Measurements from ENCODE around the gene COX6B2.
A peak's percentile ranks its signal among the peaks of the same experiment; 100 is the strongest.

The COX6B2 gene

GRCh38 chr19:55383279-55384130 is 29.0 kb upstream of the COX6B2 start:
- DNase-seq: peak; percentile 41

- no peak for DNase-seq
Measured at GRCh38 chr19:55382522-55383054, 28.1 kb upstream of the COX6B2 start.

DNA sequence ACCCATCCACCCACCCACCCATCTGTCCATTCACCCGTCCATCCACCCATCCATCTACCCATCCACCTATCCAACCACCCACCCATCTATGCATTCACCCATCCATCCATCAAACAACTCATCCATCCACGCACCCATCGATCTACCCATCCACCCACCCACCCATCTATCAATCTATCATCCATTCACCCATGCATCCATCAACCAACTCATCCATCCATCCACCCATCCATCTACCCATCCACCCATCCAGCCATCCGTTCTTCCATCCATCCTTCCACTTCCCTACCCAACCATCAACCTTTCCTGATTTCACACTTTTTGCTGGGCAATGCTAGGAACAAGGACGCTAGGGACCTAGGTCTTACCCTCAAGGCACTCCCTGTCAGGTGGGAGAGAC is 27.5 kb upstream of the COX6B2 start:
- DNase-seq: no peak

DNA sequence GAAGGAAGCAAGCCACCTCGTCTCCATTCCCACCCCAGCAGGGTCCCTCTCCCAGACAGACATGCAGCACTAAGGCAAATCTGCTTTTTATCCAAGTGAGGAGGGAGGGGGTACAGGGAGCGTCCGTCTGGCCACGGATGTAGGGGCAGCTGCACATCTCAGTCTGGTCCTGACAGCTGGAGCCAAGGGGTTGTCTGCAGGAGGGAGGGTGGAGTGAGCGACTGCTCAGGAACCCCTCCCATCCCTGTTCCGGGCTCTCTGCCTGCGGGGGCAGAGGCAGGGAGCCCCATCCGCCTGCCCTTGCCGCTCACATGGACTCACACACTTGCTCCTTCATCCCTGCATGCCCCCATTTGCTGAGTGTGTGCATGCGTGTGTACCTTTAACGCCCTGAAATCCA is 24.7 kb upstream of the COX6B2 start:
- no peak for DNase-seq

- no peak for DNase-seq
Measured at GRCh38 chr19:55377356-55378131, 23.0 kb upstream of the COX6B2 start.

DNA sequence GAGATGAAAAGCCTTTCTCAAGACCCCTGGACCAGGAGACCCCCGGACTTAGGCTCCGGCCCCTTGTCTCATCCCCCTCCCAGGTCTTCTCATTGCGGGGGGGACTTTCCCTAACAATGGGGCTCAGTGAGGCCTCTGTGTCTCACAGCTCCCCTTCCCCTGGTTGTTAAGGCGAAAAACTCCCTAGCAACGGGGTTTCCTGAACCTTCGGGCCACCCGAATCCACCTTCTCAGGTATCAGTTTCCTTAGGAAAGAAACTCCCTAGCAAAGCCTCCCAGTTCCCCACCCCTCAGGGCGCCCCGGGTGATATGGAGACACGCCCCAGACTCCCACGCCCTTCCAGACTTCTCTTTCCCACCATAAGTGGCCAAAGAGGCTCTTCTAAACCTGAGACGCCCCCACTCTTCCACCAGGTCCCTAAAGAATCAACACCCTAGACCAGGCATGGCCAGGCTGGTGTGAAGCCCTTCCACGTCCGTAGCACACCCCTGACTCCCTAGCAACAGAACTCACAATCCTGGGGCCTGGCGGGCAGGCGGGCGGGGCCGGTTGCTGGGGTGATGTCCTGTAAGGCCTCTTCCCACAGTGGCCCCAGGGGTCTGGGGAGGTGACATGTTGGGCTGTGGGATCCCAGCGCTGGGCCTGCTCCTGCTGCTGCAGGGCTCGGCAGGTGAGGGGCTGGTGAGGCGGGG is 21.9 kb upstream of the COX6B2 start, which contains the start of gene TMEM190:
TMEM190 (plus strand) TSS at position 586 of the 693 bp plus-strand sequence; CDS start at position 614, 28 bp downstream.
- DNase-seq: no peak

DNA sequence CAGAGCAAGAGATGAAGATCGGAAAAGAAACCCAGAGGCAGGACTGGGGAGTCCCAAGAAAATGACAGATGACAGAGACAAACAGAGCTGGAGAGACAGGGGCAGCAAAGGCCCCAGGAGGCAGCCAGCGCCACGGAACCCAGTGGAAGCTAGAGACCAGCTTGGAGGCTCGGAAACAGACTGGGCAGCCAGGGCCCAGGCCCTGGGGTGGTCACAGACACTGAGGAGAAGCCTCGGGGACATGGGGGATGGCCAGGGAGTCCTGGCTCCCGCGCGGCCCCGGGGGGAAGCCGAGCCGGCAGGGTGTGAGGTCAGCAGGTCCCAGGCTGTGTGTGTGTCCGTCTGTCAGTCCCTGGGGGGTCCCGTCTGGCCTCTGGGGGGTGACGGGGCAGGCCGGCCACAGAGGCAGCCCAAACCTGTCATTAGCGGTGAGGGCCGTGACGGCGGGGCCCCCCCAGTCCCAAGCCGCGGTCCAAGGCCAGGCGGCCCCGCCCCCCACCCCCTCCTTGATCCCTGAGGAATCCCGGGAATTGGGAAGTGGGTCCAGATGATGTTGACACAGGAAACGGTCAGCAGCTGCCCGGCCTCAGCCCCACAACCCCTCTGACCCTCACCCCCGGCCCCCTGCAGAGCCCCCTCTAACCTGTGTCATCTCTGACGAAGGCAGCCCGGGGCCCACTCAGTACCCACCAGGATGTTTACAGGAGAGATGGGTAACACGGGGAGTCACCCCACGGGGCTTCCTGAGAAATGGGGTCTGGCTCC is 19.7 kb upstream of the COX6B2 start:
- DNase-seq: no peak

GRCh38 chr19:55373306-55373992 is 18.9 kb upstream of the COX6B2 start:
- DNase-seq: no peak

DNA sequence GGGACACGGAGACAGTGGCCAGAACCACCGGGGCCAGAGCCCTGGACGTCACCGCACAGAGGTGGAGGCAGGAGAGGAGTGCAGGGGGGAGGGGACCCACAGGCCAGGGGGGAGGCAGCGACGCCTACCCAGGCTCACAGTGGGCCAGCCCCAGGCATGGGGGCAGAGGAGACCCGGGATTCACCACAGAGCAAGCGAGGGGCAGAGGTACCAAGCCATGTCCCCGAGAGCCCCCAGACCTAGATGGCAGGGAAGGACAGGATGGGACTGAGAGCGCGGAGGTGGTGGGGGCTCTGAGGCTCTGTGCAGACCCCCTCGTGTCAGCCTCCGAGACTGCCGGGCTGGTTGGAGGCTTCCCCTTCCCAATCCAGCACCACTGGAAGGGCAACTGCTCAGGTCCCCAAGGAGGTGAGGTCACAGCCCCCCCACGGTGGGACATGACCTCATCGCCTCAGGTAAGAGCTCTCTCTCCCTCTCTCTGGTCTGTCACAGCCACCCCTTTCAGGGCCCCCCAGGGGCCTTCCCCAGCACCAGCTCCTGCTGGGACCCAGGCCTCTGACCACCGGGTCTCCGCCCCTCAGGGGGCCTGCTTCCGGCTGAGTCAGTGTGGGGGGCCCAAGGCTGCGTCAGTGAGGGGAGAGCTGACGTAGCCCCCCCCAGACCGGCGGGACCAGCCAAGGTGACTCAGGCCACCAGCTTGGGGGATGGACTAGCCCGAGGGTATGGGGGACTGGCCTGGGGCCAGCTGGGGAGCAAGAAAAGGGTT is 18.0 kb upstream of the COX6B2 start:
- DNase-seq: no peak

- no peak for DNase-seq
Measured at GRCh38 chr19:55370305-55370988, 15.9 kb upstream of the COX6B2 start, which contains the start of gene IL11. IL11 (minus strand) TSS chr19:55370463; CDS start chr19:55370310, 153 bp downstream.

DNA sequence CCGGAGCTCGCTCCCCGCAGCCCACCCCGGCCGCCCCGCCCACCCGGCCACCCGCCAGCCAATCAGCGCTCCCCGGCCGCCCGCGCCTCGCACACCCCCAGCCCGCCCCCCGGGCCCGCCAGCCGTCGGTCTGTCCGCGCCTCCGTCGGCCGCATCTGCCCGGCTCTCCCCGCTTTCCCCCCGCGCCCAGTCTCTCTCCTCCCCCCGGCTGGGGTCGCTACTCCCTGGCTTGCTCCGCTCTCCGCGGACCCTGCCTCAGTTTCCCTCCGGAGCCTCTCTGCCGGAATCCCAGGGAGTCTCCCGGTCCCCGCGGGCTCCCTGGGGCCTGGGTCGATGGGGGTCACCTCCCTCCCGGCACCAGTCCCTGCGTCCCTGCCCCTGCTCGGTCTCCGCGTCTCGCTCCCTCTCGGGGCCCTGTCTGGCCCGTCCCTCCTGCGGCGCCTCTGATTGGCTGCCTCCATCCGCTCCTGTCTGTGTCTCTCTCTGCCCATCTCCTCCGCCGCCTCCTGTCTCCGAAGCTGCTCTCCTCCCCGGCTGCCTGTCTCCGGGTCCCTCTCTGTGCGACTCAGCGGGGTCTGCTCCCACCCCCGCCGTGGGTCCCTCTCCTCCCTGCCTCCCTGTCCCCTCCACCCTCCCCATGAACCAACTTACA is 15.3 kb upstream of the COX6B2 start:
- DNase-seq: peak; percentile 29

DNA sequence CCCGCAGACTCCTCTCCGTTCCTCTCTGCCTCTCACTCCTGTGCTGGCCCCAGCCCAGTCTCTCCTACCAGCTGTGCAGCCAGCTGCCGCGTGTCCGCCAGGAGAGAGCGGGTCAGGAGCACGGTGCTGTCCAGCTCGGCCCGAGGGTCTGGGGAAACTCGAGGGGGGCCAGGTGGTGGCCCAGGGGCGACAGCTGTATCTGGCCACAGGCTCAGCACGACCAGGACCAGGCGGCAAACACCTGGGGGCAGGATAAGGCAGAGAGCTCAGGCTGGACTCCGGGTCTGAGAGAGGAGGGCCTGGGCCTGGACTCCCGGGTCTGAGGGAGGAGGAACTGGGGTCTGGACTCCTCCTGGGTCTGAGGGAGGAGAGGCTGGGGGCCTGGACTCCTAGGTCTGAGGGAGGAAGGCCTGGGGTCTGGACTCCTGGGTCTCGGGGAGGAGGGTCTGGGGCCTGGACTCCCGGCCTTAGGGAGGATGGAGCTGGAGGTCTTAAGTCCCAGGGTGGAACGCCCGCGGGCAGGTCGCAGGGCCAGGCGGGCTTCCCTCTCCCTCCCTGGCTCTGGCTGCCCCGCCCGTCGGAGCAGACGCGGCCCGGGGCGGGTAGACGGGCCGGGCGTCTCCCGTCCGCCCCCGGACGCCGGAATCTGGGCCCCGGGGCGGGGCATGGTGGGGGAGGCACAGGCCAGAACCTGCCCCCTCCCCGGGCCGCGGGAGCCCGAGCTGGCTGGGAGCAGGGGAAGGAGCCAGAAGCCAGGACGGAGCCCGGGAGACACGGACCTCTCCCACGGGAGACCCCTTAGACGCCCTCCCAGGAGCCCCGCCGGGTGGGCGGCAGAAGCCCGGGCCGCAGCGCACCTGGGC is 14.4 kb upstream of the COX6B2 start:
- no peak for DNase-seq

- DNase-seq: no peak
Measured at GRCh38 chr19:55368106-55368505, 13.6 kb upstream of the COX6B2 start.

- no peak for DNase-seq
Measured at GRCh38 chr19:55366790-55367189, 12.3 kb upstream of the COX6B2 start.

DNA sequence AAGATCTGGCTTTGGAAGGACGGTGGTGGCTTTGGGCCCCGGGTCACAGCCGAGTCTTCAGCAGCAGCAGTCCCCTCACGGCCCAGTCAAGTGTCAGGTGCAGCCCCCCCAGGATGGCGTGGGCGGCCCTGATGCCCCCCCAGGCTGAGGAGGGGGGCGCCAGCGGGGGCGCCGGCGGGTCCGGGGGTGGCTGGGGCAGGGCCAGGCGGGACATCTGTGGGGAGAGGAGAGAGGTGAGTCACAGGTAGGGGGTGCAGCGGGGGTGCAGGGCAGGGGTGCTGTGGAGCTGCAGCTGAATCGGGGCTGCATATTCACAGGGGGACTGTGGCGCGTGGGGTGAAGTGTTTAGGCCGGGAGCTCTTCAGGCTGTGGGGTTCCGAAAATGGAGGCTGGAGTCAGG is 11.4 kb upstream of the COX6B2 start:
- DNase-seq: no peak

DNA sequence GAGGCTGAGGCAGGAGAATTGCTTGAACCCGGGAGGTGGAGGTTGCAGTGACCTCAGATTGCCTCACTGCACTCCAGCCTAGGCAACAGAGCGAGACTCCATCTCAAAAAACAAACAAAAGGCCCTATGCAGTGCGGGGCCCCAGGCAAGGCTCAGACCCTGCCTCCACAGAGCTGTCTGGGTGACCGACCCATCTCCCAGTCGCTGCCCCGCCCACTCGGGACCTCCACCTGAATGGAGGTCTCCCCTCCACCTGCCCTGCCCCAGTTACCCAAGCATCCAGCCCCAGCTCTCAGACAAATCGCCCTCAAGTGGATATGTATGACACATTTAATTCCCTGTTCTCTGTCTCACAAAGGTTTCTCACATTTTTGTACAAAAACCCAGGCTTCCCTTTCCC is 10.7 kb upstream of the COX6B2 start:
- DNase-seq: no peak

GRCh38 chr19:55362990-55363716 is 8.6 kb upstream of the COX6B2 start, which contains the start of gene GARIN5B:
GARIN5B (minus strand) TSS chr19:55363260; CDS start chr19:55363066, 194 bp downstream.
- no peak for DNase-seq
